MCF 10A (cell line): ENCODE results near the gene RAD51B. TPM values are rescaled to one million over a fixed set of nuclear protein-coding genes. Genes with fewer than 3 reads are reported as not detected.

Source experiments
- BruUV-seq: library from RNA; stranded (reverse); fragments of 400-500 nt; replicated peaks from 2 replicates; lab custom pipeline; 2021; lab: Mats Ljungman, UMichigan
- CTCF ChIA-PET: fragments of 300-600 bp; sonication (Branson Sonifier 250); formaldehyde crosslinking; extraction: SDS; loops from one replicate; lab custom pipeline; 2021; ENCODE audit warnings: antibody characterized with exemption, inconsistent platforms; lab: Yijun Ruan, JAX
- POLR2A ChIA-PET: fragments of 300-600, 350-650 bp; sonication (Branson Sonifier 250); formaldehyde crosslinking; extraction: SDS; loops from one replicate; lab custom pipeline; 2020; ENCODE audit warnings: antibody characterized with exemption, inconsistent platforms; lab: Yijun Ruan, JAX
- DNase-seq: peaks from one replicate; pipeline ENCODE4 v3.0.0-alpha.2; 2018; ENCODE audit not compliant: unreplicated experiment
- H3K27ac Mint-ChIP-seq: one replicate; pipeline ENCODE4 v1.8.0; 2022; ENCODE audit warnings: mild to moderate bottlenecking, low read depth, mixed read lengths; ENCODE audit not compliant: unreplicated experiment
- H3K27me3 Mint-ChIP-seq: one replicate; pipeline ENCODE4 v1.8.0; 2022; ENCODE audit warnings: mixed read lengths; ENCODE audit not compliant: insufficient read depth, unreplicated experiment
- H3K36me3 Mint-ChIP-seq: one replicate; pipeline ENCODE4 v1.8.0; 2022; ENCODE audit warnings: mild to moderate bottlenecking, moderate library complexity, mixed read lengths; ENCODE audit not compliant: insufficient read depth, unreplicated experiment
- H3K4me1 Mint-ChIP-seq: one replicate; pipeline ENCODE4 v1.8.0; 2022; ENCODE audit warnings: mixed read lengths; ENCODE audit not compliant: insufficient read depth, unreplicated experiment
- H3K4me3 Mint-ChIP-seq: one replicate; pipeline ENCODE4 v1.8.0; 2022; ENCODE audit warnings: mild to moderate bottlenecking, moderate library complexity, mixed read lengths; ENCODE audit not compliant: unreplicated experiment
- H3K9me3 Mint-ChIP-seq: one replicate; pipeline ENCODE4 v1.8.0; 2022; ENCODE audit warnings: mixed read lengths; ENCODE audit not compliant: unreplicated experiment
- intact Hi-C: fragments of 100-400 bp; cut with micrococcal nuclease; formaldehyde crosslinking; loops from 2 replicates; pipeline ENCODE4 v1.14.1; 2022
- total RNA-seq: library from RNA; stranded (reverse); gene quantifications from 2 replicates; pipeline ENCODE4 v1.2.3, GENCODE V29; 2022
- TF ChIP-seq, protein P1 (sequence below): fragments of 200-600 bp; IDR thresholded peaks from one replicate; pipeline ENCODE4 v1.8.0; 2022; ENCODE audit warnings: antibody characterized with exemption, mild to moderate bottlenecking; ENCODE audit not compliant: unreplicated experiment

Gene RAD51B
- total RNA-seq, 1 experiment from 2014 or later: 14.6 TPM

DNA sequence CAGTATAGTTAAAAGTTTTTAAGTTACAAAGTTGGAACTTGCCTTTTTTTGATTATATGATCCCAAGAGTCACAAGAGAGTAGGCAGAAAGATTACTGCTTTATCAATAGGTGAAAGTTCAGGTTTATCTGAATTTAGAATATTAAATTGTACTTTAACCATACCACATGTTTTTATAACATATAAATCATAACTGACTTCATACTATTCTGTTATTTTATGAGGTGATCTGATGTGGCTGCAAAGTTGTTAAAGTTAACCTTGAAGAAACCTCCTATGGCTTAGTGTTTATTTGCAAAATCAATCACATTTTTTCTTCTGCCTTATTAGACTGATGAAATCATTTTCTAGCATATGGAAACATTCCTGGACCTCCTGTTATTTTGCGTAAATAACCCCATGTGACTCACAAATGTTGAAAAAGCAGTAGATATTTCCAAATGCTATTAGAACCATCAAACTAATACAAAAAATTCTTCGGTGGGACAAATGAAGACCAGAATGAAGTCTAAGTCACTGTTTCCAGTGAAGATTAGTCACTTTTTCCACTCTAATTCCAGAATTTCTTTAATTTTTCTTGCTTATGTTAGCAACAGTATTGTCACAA is 132.1 kb downstream of the RAD51B start:
- H3K27ac Mint-ChIP-seq: no peak overlapping the region
- intact Hi-C loops: no loop called here
- no peaks in the 10 kb centered on the region for H3K4me1 Mint-ChIP-seq
- no peak for DNase-seq
- TF ChIP-seq, protein P1, sequence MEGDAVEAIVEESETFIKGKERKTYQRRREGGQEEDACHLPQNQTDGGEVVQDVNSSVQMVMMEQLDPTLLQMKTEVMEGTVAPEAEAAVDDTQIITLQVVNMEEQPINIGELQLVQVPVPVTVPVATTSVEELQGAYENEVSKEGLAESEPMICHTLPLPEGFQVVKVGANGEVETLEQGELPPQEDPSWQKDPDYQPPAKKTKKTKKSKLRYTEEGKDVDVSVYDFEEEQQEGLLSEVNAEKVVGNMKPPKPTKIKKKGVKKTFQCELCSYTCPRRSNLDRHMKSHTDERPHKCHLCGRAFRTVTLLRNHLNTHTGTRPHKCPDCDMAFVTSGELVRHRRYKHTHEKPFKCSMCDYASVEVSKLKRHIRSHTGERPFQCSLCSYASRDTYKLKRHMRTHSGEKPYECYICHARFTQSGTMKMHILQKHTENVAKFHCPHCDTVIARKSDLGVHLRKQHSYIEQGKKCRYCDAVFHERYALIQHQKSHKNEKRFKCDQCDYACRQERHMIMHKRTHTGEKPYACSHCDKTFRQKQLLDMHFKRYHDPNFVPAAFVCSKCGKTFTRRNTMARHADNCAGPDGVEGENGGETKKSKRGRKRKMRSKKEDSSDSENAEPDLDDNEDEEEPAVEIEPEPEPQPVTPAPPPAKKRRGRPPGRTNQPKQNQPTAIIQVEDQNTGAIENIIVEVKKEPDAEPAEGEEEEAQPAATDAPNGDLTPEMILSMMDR: no peak
- H3K9me3 Mint-ChIP-seq: peaks cover 7% of the 10 kb centered on the region
- H3K4me3 Mint-ChIP-seq: no peak overlapping the region
- POLR2A ChIA-PET: interaction anchor here (0.6 kb wide), 2 partner anchors 14 to 843 kb away, joined by 3 read pairs; no protein-coding TSS in a partner anchor
- no TSS peak for BruUV-seq
- H3K36me3 Mint-ChIP-seq: no peaks in the 10 kb centered on the region
- CTCF ChIA-PET: interaction anchor here (0.6 to 0.7 kb wide), 2 partner anchors 70 to 705 kb away, joined by 3 read pairs; no protein-coding TSS in a partner anchor
- H3K27me3 Mint-ChIP-seq: no peaks in the 10 kb centered on the region

DNA sequence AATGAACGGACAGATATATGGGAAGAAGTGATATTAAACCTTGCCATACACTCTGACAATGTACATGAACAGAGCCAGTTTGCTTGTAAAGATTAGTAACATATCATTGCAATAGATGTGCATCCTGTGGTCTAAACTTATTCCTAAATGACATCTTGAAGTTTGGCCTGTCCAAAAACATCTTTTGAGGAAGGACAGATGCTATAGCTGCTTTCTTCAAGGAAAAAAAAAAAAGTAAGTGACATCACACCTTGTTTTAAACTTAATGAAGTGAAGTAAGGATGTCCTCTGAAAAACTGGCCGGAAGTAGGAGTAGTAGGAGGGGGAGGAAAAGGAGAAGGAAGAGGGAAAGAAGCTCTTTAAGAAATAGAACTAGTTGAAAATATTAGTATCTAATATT is 132.8 kb downstream of the RAD51B start:
- Mint-ChIP-seq H3K27me3 (no peaks in the 10 kb centered on the region), H3K4me1 (no peaks in the 10 kb centered on the region), H3K9me3 (peaks cover 7% of the 10 kb centered on the region), H3K36me3 (no peaks in the 10 kb centered on the region), H3K4me3 (no peak overlapping the region), H3K27ac (no peak overlapping the region)
- TF ChIP-seq, protein P1: no peak
- POLR2A ChIA-PET: interaction anchor here (0.6 kb wide), 1 partner anchor 13 kb away, joined by 3 read pairs; no protein-coding TSS in a partner anchor
- intact Hi-C loops: no loop called here
- DNase-seq: no peak
- CTCF ChIA-PET: interaction anchor here (0.6 to 1.0 kb wide), 3 partner anchors 68 to 704 kb away, joined by 3 read pairs; no protein-coding TSS in a partner anchor
- no TSS peak for BruUV-seq

DNA sequence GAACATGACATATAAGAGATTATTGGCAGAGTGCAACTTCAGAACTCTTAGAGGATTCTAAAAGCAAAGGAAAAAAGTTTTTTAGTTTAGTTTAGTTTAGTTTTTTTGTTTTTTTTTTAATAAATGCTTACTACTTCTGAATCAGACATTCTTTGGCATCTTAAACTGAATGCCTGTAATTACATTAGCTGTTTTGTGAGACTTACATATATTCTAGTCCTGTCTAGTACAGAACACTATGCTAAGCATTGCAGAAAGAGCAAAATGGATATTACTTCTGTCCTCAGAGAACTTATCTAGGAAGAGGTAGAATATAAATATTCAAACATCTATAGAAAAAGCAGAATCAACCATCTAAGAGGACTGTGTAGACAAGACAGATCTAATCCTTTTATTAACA is 133.2 kb downstream of the RAD51B start:
- DNase-seq: no peak
- ChIA-PET POLR2A (interaction anchor here (0.6 kb wide), 1 partner anchor 184 kb away, joined by 3 read pairs; no protein-coding TSS in a partner anchor), CTCF (interaction anchor here (0.6 to 1.0 kb wide), 2 partner anchors 69 to 97 kb away, joined by 3 to 4 read pairs; no protein-coding TSS in a partner anchor)
- no peaks in the 10 kb centered on the region for H3K36me3 Mint-ChIP-seq
- no peak overlapping the region for H3K4me3 Mint-ChIP-seq
- TF ChIP-seq, protein P1: no peak
- intact Hi-C loops: no loop called here
- BruUV-seq: no TSS peak
- H3K9me3 Mint-ChIP-seq: peaks cover 7% of the 10 kb centered on the region
- H3K27me3 Mint-ChIP-seq: no peaks in the 10 kb centered on the region
- H3K27ac Mint-ChIP-seq: no peak overlapping the region
- no peaks in the 10 kb centered on the region for H3K4me1 Mint-ChIP-seq

DNA sequence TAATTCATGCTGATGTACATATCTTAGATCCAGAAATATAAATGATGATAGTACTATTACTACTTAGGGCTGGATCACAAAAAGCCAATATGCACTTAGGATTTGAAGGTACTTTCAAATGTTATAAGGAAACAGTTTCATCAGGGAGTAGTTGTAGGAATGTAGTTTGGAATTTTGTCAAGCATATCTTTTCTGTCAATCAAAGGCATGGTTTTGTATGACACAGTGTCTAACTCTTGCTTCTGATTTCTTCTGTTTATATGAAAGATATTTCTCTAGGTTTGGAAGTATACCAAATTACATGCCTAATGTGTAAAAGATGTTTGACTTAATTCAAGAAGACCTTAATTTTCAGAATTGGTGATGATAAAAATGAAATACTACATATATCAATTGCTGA is 135.7 kb downstream of the RAD51B start:
- no peak overlapping the region for H3K27ac Mint-ChIP-seq
- CTCF ChIA-PET: interaction anchor here (1.0 kb wide), 1 partner anchor 11 kb away, joined by 3 read pairs; no protein-coding TSS in a partner anchor
- DNase-seq: no peak
- POLR2A ChIA-PET: interaction anchor here (1.3 kb wide), 1 partner anchor 8 kb away, joined by 3 read pairs; no protein-coding TSS in a partner anchor
- TF ChIP-seq, protein P1: no peak
- no peaks in the 10 kb centered on the region for H3K9me3 Mint-ChIP-seq
- no peaks in the 10 kb centered on the region for H3K36me3 Mint-ChIP-seq
- H3K27me3 Mint-ChIP-seq: no peaks in the 10 kb centered on the region
- no TSS peak for BruUV-seq
- H3K4me1 Mint-ChIP-seq: no peaks in the 10 kb centered on the region
- H3K4me3 Mint-ChIP-seq: no peak overlapping the region
- intact Hi-C loops: no loop called here
